Thoracic aorta (tissue), 2 donors: Measurements from ENCODE around the gene TRAPPC3. TPM values are rescaled to one million over a fixed set of nuclear protein-coding genes. Genes with fewer than 3 reads are reported as not detected.

Experiments
- ATAC-seq: fragments of 150-250 bp; one replicate; pipeline ENCODE4 v1.8.0; 2017; ENCODE audit warnings: low read depth; ENCODE audit not compliant: insufficient number of reproducible peaks, low FRiP score
- DNase-seq: peaks from one replicate; pipeline ENCODE4 v3.0.0-alpha.2; 2020; ENCODE audit warnings: low spot score
- H3K27ac ChIP-seq, 2 donors: fragments of 200-600 bp; sonication (generic); 1 replicate in 1 of 2; 2 replicates in 1 of 2; pipeline ENCODE4 v1.5.1; 2016; ENCODE audit warnings: mild to moderate bottlenecking in 2 of 2, moderate library complexity in 2 of 2
- H3K27me3 ChIP-seq: fragments of 200-600 bp; sonication (generic); replicated peaks from 2 replicates; pipeline ENCODE4 v1.6.0; 2016; ENCODE audit warnings: mild to moderate bottlenecking; ENCODE audit not compliant: insufficient read depth
- H3K36me3 ChIP-seq: fragments of 200-600 bp; sonication (generic); one replicate; pipeline ENCODE4 v1.5.1; 2016
- H3K4me1 ChIP-seq, 2 donors: fragments of 200-600 bp; sonication (generic); 1 replicate in 1 of 2; 2 replicates in 1 of 2; pipeline versions ENCODE4 v1.5.1 to v1.6.0; 2016; ENCODE audit warnings: low read depth in 2 of 2, mild to moderate bottlenecking in 1 of 2; ENCODE audit not compliant: control insufficient read depth in 1 of 2
- H3K4me3 ChIP-seq: fragments of 200-600 bp; sonication (generic); 2 replicates; pipeline ENCODE4 v1.5.1; 2016; ENCODE audit warnings: mild to moderate bottlenecking
- H3K9me3 ChIP-seq: fragments of 200-600 bp; sonication (generic); 2 replicates; pipeline ENCODE4 v1.5.1; 2016
- CTCF ChIP-seq: fragments of 200-600 bp; sonication (generic); IDR thresholded peaks from one replicate; pipeline ENCODE4 v1.5.1; 2019; ENCODE audit warnings: antibody characterized with exemption
- total RNA-seq, 2 donors: library from RNA; depleted of rRNA; stranded (reverse); fragments of >200 nt; gene quantifications; one replicate each; pipeline versions ENCODE4 v1.1.0 to v1.2.3, GENCODE V29; 2016

Gene TRAPPC3
- total RNA-seq, 2 donors from 2014 or later: 78.5 to 92.3 TPM

- Histone ChIP-seq H3K27me3 (no peaks in the 10 kb centered on the region), H3K36me3 (peaks cover 38% of the 10 kb centered on the region), H3K9me3 (no peaks in the 10 kb centered on the region), H3K27ac (peak overlapping the region; percentile 73 to 74), H3K4me3 (no peak overlapping the region), H3K4me1 (peaks cover 10 to 26% of the 10 kb centered on the region in 2 donors)
- DNase-seq (no peak), ATAC-seq (peak; percentile 16)
- no peak for TF ChIP-seq CTCF
These were observed 33.4 kb upstream of the TRAPPC3 start for GRCh38 chr1:36182734-36183133.

- no peaks in the 10 kb centered on the region for H3K27me3 ChIP-seq
- H3K36me3 ChIP-seq: peaks cover 70% of the 10 kb centered on the region
- no peak overlapping the region for H3K4me3 ChIP-seq
- TF ChIP-seq CTCF: no peak
- no peak overlapping the region for H3K27ac ChIP-seq
- no peak for ATAC-seq
- no peak for DNase-seq
- H3K9me3 ChIP-seq: no peaks in the 10 kb centered on the region
- peaks cover 21 to 39% of the 10 kb centered on the region in 2 donors for H3K4me1 ChIP-seq
These were observed 29.9 kb upstream of the TRAPPC3 start for GRCh38 chr1:36179220-36179600.

- peaks cover 74% of the 10 kb centered on the region for H3K36me3 ChIP-seq
- no peaks in the 10 kb centered on the region for H3K9me3 ChIP-seq
- peaks cover 21 to 35% of the 10 kb centered on the region in 2 donors for H3K4me1 ChIP-seq
- H3K27ac ChIP-seq: peak overlapping the region; percentile 10 to 87
- no peaks in the 10 kb centered on the region for H3K27me3 ChIP-seq
- ATAC-seq: no peak
- H3K4me3 ChIP-seq: no peak overlapping the region
- DNase-seq: no peak
- no peak for TF ChIP-seq CTCF
These were observed 29.4 kb upstream of the TRAPPC3 start for GRCh38 chr1:36178471-36179219.

GRCh38 chr1:36177589-36178431, 28.5 kb upstream of the TRAPPC3 start:
- Histone ChIP-seq H3K9me3 (no peaks in the 10 kb centered on the region), H3K27ac (peak overlapping the region; percentile 44 to 87), H3K27me3 (no peaks in the 10 kb centered on the region), H3K4me1 (peaks cover 14 to 27% of the 10 kb centered on the region in 2 donors), H3K36me3 (peaks cover 83% of the 10 kb centered on the region), H3K4me3 (no peak overlapping the region)
- TF ChIP-seq CTCF: no peak
- no peak for DNase-seq
- ATAC-seq: no peak
